H1 (cell line): ENCODE results near the gene MPPED2. TPM values are rescaled to one million over a fixed set of nuclear protein-coding genes. Genes with fewer than 3 reads are reported as not detected.

ENCODE experiments used
- CTCF ChIA-PET: fragments of 300-600 bp; sonication (Branson Sonifier 250); formaldehyde crosslinking; loops from one replicate; lab custom pipeline; 2021; ENCODE audit not compliant: partially characterized antibody; lab: Charles Lee
- POLR2A ChIA-PET: fragments of 300-600 bp; sonication (Branson Sonifier 250); formaldehyde crosslinking; loops from one replicate; lab custom pipeline; 2021; ENCODE audit warnings: inconsistent platforms; ENCODE audit not compliant: partially characterized antibody; lab: Charles Lee
- DNase-seq, 2 experiments: peaks; one replicate each; pipeline versions ENCODE4 v3.0.0 to v3.0.0-alpha.2; 2010 to 2022; ENCODE audit warnings: low spot score in 2 of 2, low read depth in 1 of 2, mixed read lengths in 1 of 2
- FAIRE-seq: peaks from 2 replicates; lab custom pipeline; 2011; peaks lifted over from hg19 to GRCh38; lab: Jason Lieb, UNC
- H2AFZ ChIP-seq: 2 replicates; pipeline ENCODE4 v1.8.1; 2012; ENCODE audit warnings: low read length, inconsistent platforms
- H2AK5ac ChIP-seq: 2 replicates; pipeline ENCODE4 v1.6.1; 2013; ENCODE audit warnings: low read depth, low read length
- H2BK120ac ChIP-seq: replicated peaks from 2 replicates; pipeline ENCODE3; 2013; ENCODE audit warnings: low read depth, low read length, inconsistent platforms
- H2BK12ac ChIP-seq: 2 replicates; pipeline ENCODE4 v1.6.1; 2013; ENCODE audit warnings: low read depth, low read length
- H2BK15ac ChIP-seq: 2 replicates; pipeline ENCODE4 v1.6.1; 2013; ENCODE audit warnings: low read length
- H2BK20ac ChIP-seq: 2 replicates; pipeline ENCODE4 v1.6.1; 2013; ENCODE audit warnings: low read length
- H2BK5ac ChIP-seq: 2 replicates; pipeline ENCODE4 v1.6.1; 2013; ENCODE audit warnings: low read depth, low read length
- H3K14ac ChIP-seq: 2 replicates; pipeline ENCODE4 v1.6.1; 2013; ENCODE audit warnings: inconsistent platforms; ENCODE audit not compliant: insufficient read length
- H3K18ac ChIP-seq: 2 replicates; pipeline ENCODE4 v1.6.1; 2013; ENCODE audit warnings: low read length; ENCODE audit errors: extremely low read depth
- H3K23ac ChIP-seq: 2 replicates; pipeline ENCODE4 v1.6.1; 2013; ENCODE audit warnings: inconsistent platforms; ENCODE audit not compliant: insufficient read length
- H3K23me2 ChIP-seq: 2 replicates; pipeline ENCODE4 v1.6.1; 2013; ENCODE audit warnings: low read depth, low read length
- H3K27ac ChIP-seq: 2 replicates; pipeline ENCODE4 v1.6.1; 2011; ENCODE audit warnings: low read depth, low read length, inconsistent platforms
- H3K27me3 ChIP-seq, 4 experiments: replicated peaks in 1 of 4; 1 replicate in 1 of 4; 2 replicates in 3 of 4; pipeline versions ENCODE4 v1.6.1 to v1.8.1; 2011 to 2013; ENCODE audit warnings: low read length in 3 of 4, mild to moderate bottlenecking in 3 of 4, inconsistent platforms in 2 of 4, mixed read lengths in 2 of 4, moderate library complexity in 1 of 4; ENCODE audit not compliant: control insufficient read depth in 3 of 4, insufficient read depth in 3 of 4; ENCODE audit errors: extremely low read depth in 1 of 4
- H3K36me3 ChIP-seq, 4 experiments: 2 replicates each; pipeline versions ENCODE4 v1.6.1 to v1.8.1; 2011 to 2013; ENCODE audit warnings: mild to moderate bottlenecking in 4 of 4, low read length in 3 of 4, moderate library complexity in 2 of 4, control low read depth in 1 of 4, inconsistent platforms in 1 of 4; ENCODE audit not compliant: insufficient read depth in 4 of 4, control insufficient read depth in 2 of 4
- H3K4ac ChIP-seq: replicated peaks from 2 replicates; pipeline ENCODE3; 2013; ENCODE audit warnings: low read length, low read depth, mixed read lengths, inconsistent platforms; ENCODE audit not compliant: insufficient read length
- H3K4me1 ChIP-seq, 4 experiments: replicated peaks in 1 of 4; 1 replicate in 1 of 4; 2 replicates in 3 of 4; pipeline versions ENCODE4 v1.6.1 to v1.8.1; 2011 to 2013; ENCODE audit warnings: low read length in 3 of 4, inconsistent platforms in 2 of 4, mixed read lengths in 1 of 4; ENCODE audit not compliant: insufficient read depth in 4 of 4, control insufficient read depth in 3 of 4
- H3K4me2 ChIP-seq, 2 experiments: 2 replicates each; pipeline versions ENCODE4 v1.6.1 to v1.8.1; 2011 to 2013; ENCODE audit warnings: low read depth in 2 of 2, low read length in 2 of 2, control low read depth in 1 of 2, inconsistent platforms in 1 of 2, mild to moderate bottlenecking in 1 of 2; ENCODE audit not compliant: insufficient read depth in 1 of 2
- H3K4me3 ChIP-seq, 4 experiments: fragments of 200-600, 300-600 bp in 1 of 4; sonication (generic), shearing (Covaris generic), sonication (Bioruptor Twin) in 1 of 4; 2 replicates each; pipeline versions ENCODE4 v1.5.1 to v1.8.1; 2011 to 2016; ENCODE audit warnings: low read length in 4 of 4, low read depth in 3 of 4, control low read depth in 2 of 4, inconsistent platforms in 2 of 4, mild to moderate bottlenecking in 2 of 4, mixed read lengths in 1 of 4, moderate library complexity in 1 of 4; ENCODE audit not compliant: insufficient read depth in 2 of 4; ENCODE audit errors: extremely low read depth in 1 of 4
- H3K56ac ChIP-seq: replicated peaks from 2 replicates; pipeline ENCODE3; 2013; ENCODE audit warnings: low read depth, mild to moderate bottlenecking, mixed read lengths, low read length, inconsistent platforms; ENCODE audit not compliant: insufficient read length
- H3K79me1 ChIP-seq: 2 replicates; pipeline ENCODE4 v1.6.1; 2013; ENCODE audit warnings: low read depth, low read length, control low read depth
- H3K79me2 ChIP-seq, 2 experiments: 2 replicates each; pipeline versions ENCODE4 v1.6.1 to v1.8.1; 2012 to 2013; ENCODE audit warnings: low read length in 2 of 2, mild to moderate bottlenecking in 2 of 2, inconsistent platforms in 1 of 2; ENCODE audit not compliant: insufficient read depth in 2 of 2, control insufficient read depth in 1 of 2
- H3K9ac ChIP-seq, 4 experiments: replicated peaks in 1 of 4; 1 replicate in 1 of 4; 2 replicates in 3 of 4; pipeline versions ENCODE4 v1.6.1 to v1.8.1; 2011 to 2013; ENCODE audit warnings: low read depth in 3 of 4, low read length in 3 of 4, control low read depth in 2 of 4, mild to moderate bottlenecking in 2 of 4, moderate library complexity in 2 of 4, inconsistent platforms in 1 of 4; ENCODE audit errors: extremely low read depth in 1 of 4
- H3K9me3 ChIP-seq, 2 experiments: 2 replicates each; pipeline versions ENCODE4 v1.6.1 to v1.8.1; 2012 to 2013; ENCODE audit warnings: mild to moderate bottlenecking in 2 of 2, moderate library complexity in 2 of 2, control low read depth in 1 of 2, inconsistent platforms in 1 of 2, low read depth in 1 of 2, low read length in 1 of 2, mixed read lengths in 1 of 2; ENCODE audit not compliant: insufficient read depth in 2 of 2
- H4K20me1 ChIP-seq, 2 experiments: replicated peaks in 1 of 2; 2 replicates each; pipeline versions ENCODE3 to v1.8.1; 2011 to 2013; ENCODE audit warnings: inconsistent platforms in 2 of 2, low read length in 2 of 2, mild to moderate bottlenecking in 1 of 2; ENCODE audit not compliant: insufficient read depth in 2 of 2, control insufficient read depth in 1 of 2
- H4K5ac ChIP-seq: 2 replicates; pipeline ENCODE4 v1.6.1; 2013; ENCODE audit warnings: low read length, low read depth, mixed read lengths, inconsistent platforms; ENCODE audit not compliant: insufficient read length
- H4K8ac ChIP-seq: 2 replicates; pipeline ENCODE4 v1.8.0; 2013; ENCODE audit warnings: mild to moderate bottlenecking, moderate library complexity, low read length, inconsistent platforms; ENCODE audit not compliant: insufficient read depth; ENCODE audit errors: extremely low read depth
- H4K91ac ChIP-seq: replicated peaks from 2 replicates; pipeline ENCODE3; 2013; ENCODE audit warnings: low read length, mixed read lengths, inconsistent platforms; ENCODE audit not compliant: insufficient read length
- ATF3 ChIP-seq: IDR thresholded peaks from 2 replicates; pipeline ENCODE4 v1.6.1; 2011; ENCODE audit warnings: low read depth, mild to moderate bottlenecking, low read length; ENCODE audit not compliant: insufficient read depth
- CREB1 ChIP-seq: IDR thresholded peaks from 2 replicates; pipeline ENCODE4 v1.6.1; 2012; ENCODE audit warnings: inconsistent platforms
- RBBP5 ChIP-seq: IDR thresholded peaks from 2 replicates; pipeline ENCODE4 v1.7.1; 2012; ENCODE audit warnings: low read depth, mild to moderate bottlenecking, inconsistent platforms, low read length, moderate library complexity, borderline replicate concordance
- SIN3A ChIP-seq, 2 experiments: IDR thresholded peaks in 1 of 2; conservative IDR thresholded peaks in 1 of 2; 2 replicates each; pipeline ENCODE4 v1.6.1; 2011 to 2012; ENCODE audit warnings: low read length in 2 of 2, improper control_type of control experiment in 1 of 2, low read depth in 1 of 2, mild to moderate bottlenecking in 1 of 2
- TBP ChIP-seq: IDR thresholded peaks from 2 replicates; pipeline ENCODE4 v1.6.1; 2011; ENCODE audit warnings: low read depth, low read length, improper control_type of control experiment
- TCF12 ChIP-seq: IDR thresholded peaks from 2 replicates; pipeline ENCODE4 v1.6.1; 2011; ENCODE audit warnings: low read depth, mild to moderate bottlenecking, low read length
- ZNF274 ChIP-seq: IDR thresholded peaks from 2 replicates; pipeline ENCODE4 v1.7.0; 2012; ENCODE audit warnings: low read length, borderline replicate concordance; ENCODE audit errors: extremely low read depth
- WGBS, 2 experiments: shearing (Covaris generic) in 1 of 2; methylation state at CpG; one replicate each; pipeline versions ENCODE4 v1.1.6 to v1.1.7; 2013 to 2015; ENCODE audit warnings: low lambda C conversion rate in 2 of 2, mixed read lengths in 2 of 2, inconsistent platforms in 1 of 2, low coverage in 1 of 2, missing lambda C conversion rate in 1 of 2; ENCODE audit not compliant: insufficient replicate concordance in 2 of 2, insufficient coverage in 1 of 2, insufficient read length in 1 of 2; ENCODE audit errors: extremely low coverage in 1 of 2, missing lambda C conversion rate in 1 of 2; 5-methylcytosine and 5-hydroxymethylcytosine counted together
- polyA plus RNA-seq, 7 experiments: library from polyadenylated mRNA; depleted of rRNA in 3 of 7; stranded (reverse) in 5 of 7; unstranded in 2 of 7; fragments of >200 nt in 5 of 7; fragments of 200-250 nt in 2 of 7; gene quantifications; 1 replicate in 5 of 7; 2 replicates in 1 of 7; 4 replicates in 1 of 7; pipeline versions ENCODE4 v1.2.1 to v1.2.3, GENCODE V29; 2011 to 2013; ENCODE audit warnings: missing spikeins in 2 of 7, mixed read lengths in 2 of 7
- total RNA-seq: library from RNA; stranded (reverse); fragmentation: NEBNext Ultra II Directional; extraction: Animal tissue kit (Norgen Biotek cat#: 25700); gene quantifications from 2 replicates; pipeline ENCODE4 v1.2.1, GENCODE V29; 2021

The MPPED2 gene
- total and polyA plus RNA-seq, 2 of the 8 experiments (the other 6 are each of a cell fraction or from before 2014, with no cell fraction given), result 1.3 to 3.5 TPM

GRCh38 chr11:30552839-30553238, 33.3 kb downstream of the MPPED2 start:
- H3K36me3 ChIP-seq, result no peaks in the 10 kb centered on the region
- H2BK5ac ChIP-seq, result peak overlapping the region; percentile 36; the same call in 1 of the 2 replicates
- H3K27ac ChIP-seq, result no peak overlapping the region
- H3K4me2 ChIP-seq, result peak overlapping the region; percentile 8 to 14; a peak in 1 of 4 replicates
- H3K14ac ChIP-seq, result no peak overlapping the region
- no peak overlapping the region for H3K23ac ChIP-seq
- no peak overlapping the region for H2AFZ ChIP-seq
- H4K20me1 ChIP-seq, result no peaks in the 10 kb centered on the region
- no peak overlapping the region for H3K9ac ChIP-seq
- no peak overlapping the region for H2BK120ac ChIP-seq
- FAIRE-seq, result no peak
- peak overlapping the region; percentile 40 for H3K4ac ChIP-seq
- H3K4me3 ChIP-seq, result no peak overlapping the region
- no peaks in the 10 kb centered on the region for H3K79me2 ChIP-seq
- 63% methylated on average over 5 of the region's 5 CpGs; no CpG with 5 or more reads in 1 of the 2 experiments for WGBS, 2 experiments
- no peak overlapping the region for H3K56ac ChIP-seq
- H4K8ac ChIP-seq, result no peak overlapping the region
- H3K79me1 ChIP-seq, result no peaks in the 10 kb centered on the region
- peak overlapping the region; percentile 3 for H4K91ac ChIP-seq
- H3K9me3 ChIP-seq, result no peaks in the 10 kb centered on the region
- no peak overlapping the region for H2BK15ac ChIP-seq
- ChIA-PET POLR2A (no interaction called here), CTCF (no interaction called here)
- no peak overlapping the region for H2BK20ac ChIP-seq
- 0 out of 7 replicates have a peak, but pooled peaks cover 0 to 2% (median 0%) of the 10 kb centered on the region in 4 experiments for H3K27me3 ChIP-seq
- 0 out of 2 replicates have a peak overlapping the region, but pooled peaks have one; percentile 5 for H2BK12ac ChIP-seq
- H3K18ac ChIP-seq, result no peak overlapping the region
- DNase-seq, result no peak
- H2AK5ac ChIP-seq, result no peak overlapping the region
- no peak overlapping the region for H4K5ac ChIP-seq
- peaks cover 5 to 23% (median 15%) of the 10 kb centered on the region in 4 experiments; a peak in 6 of 7 replicates for H3K4me1 ChIP-seq
- no peaks in the 10 kb centered on the region for H3K23me2 ChIP-seq
- TF ChIP-seq ZNF274, result no peak
- TF ChIP-seq TBP, result no peak
- TF ChIP-seq TCF12, result no peak
- no peak for TF ChIP-seq RBBP5
- no peak for TF ChIP-seq ATF3
- TF ChIP-seq CREB1, result no peak
- TF ChIP-seq SIN3A (conservative IDR thresholded peaks at IDR 0.05 in 1 of 2, IDR thresholded peaks at IDR 0.05 in 1 of 2; ENCODE audit: low read depth in 1 of 2, low read length in 2 of 2), result no peak
